Aorta (tissue), 5 donors: ENCODE data around the gene GRIK5. TPM values are rescaled to one million over a fixed set of nuclear protein-coding genes. Genes with fewer than 3 reads are reported as not detected.

ENCODE experiments used
- ATAC-seq: fragments of 200-7000 bp; cut with Tn5 transposase; one replicate; pipeline ENCODE4 v1.9.1; 2022; ENCODE audit warnings: moderate library complexity; ENCODE audit not compliant: low FRiP score
- DNase-seq, 2 donors: peaks; one replicate each; pipeline ENCODE4 v3.0.0-alpha.2; 2020
- H3K27ac ChIP-seq, 2 donors: one replicate each; pipeline ENCODE4 v1.5.1; 2013; ENCODE audit warnings: low read length in 2 of 2, mild to moderate bottlenecking in 2 of 2, moderate library complexity in 2 of 2, control low read depth in 1 of 2, inconsistent platforms in 1 of 2, low read depth in 1 of 2
- H3K27me3 ChIP-seq, 2 donors: one replicate each; pipeline ENCODE4 v1.6.1; 2013; ENCODE audit warnings: control low read depth in 1 of 2, low read length in 1 of 2, mild to moderate bottlenecking in 1 of 2, moderate library complexity in 1 of 2; ENCODE audit not compliant: insufficient read depth in 2 of 2, control insufficient read depth in 1 of 2
- H3K36me3 ChIP-seq, 2 donors: one replicate each; pipeline ENCODE4 v1.6.1; 2013; ENCODE audit warnings: control low read depth in 1 of 2, low read length in 1 of 2, mild to moderate bottlenecking in 1 of 2; ENCODE audit not compliant: insufficient read depth in 2 of 2, control insufficient read depth in 1 of 2
- H3K4me1 ChIP-seq, 2 donors: one replicate each; pipeline ENCODE4 v1.6.1; 2013; ENCODE audit warnings: low read length in 2 of 2, control low read depth in 1 of 2, mild to moderate bottlenecking in 1 of 2, moderate library complexity in 1 of 2; ENCODE audit not compliant: insufficient read depth in 2 of 2, control insufficient read depth in 1 of 2
- H3K4me3 ChIP-seq, 2 donors: one replicate each; pipeline ENCODE4 v1.5.1; 2013; ENCODE audit warnings: low read length in 2 of 2, control low read depth in 1 of 2, mild to moderate bottlenecking in 1 of 2
- H3K9me3 ChIP-seq: one replicate; pipeline ENCODE4 v1.6.1; 2013; ENCODE audit warnings: mild to moderate bottlenecking, low read length; ENCODE audit not compliant: control insufficient read depth
- WGBS, 2 donors: extraction: QIAGEN DNeasy Blood & Tissue Kit; methylation state at CpG; one replicate each; pipeline ENCODE4 v1.1.7; 2013; 5-methylcytosine and 5-hydroxymethylcytosine counted together
- intact Hi-C, 2 donors: fragments of 100-400 bp; cut with DNase I; formaldehyde crosslinking; loops; one replicate each; pipeline versions ENCODE4 v1.14.2 to v1.15.0; 2022
- polyA plus RNA-seq, 2 donors: library from polyadenylated mRNA; stranded (reverse); fragments of 200-250 nt; gene quantifications; one replicate each; pipeline ENCODE4 v1.2.3, GENCODE V29; 2013
- total RNA-seq, 2 donors: library from RNA; stranded (reverse); fragmentation: NEBNext Ultra II Directional; extraction: Animal tissue kit (Norgen Biotek cat#: 25700); gene quantifications; one replicate each; pipeline ENCODE4 v1.2.1, GENCODE V29; 2021
- donor health status: healthy with polysubstance abuse.
- donor health status: Bipolar disorder and iron deficiency.
- donor health status: DM: no; HTN: no; CAD: no.
- donor health status: DM: no; HTN: no; CAD: no.
- donor health status: DM: yes; HTN: yes; CAD: no.

The GRIK5 gene
- total and polyA plus RNA-seq, 4 donors: 3.5 to 39.0 (median 22.7) TPM

DNA sequence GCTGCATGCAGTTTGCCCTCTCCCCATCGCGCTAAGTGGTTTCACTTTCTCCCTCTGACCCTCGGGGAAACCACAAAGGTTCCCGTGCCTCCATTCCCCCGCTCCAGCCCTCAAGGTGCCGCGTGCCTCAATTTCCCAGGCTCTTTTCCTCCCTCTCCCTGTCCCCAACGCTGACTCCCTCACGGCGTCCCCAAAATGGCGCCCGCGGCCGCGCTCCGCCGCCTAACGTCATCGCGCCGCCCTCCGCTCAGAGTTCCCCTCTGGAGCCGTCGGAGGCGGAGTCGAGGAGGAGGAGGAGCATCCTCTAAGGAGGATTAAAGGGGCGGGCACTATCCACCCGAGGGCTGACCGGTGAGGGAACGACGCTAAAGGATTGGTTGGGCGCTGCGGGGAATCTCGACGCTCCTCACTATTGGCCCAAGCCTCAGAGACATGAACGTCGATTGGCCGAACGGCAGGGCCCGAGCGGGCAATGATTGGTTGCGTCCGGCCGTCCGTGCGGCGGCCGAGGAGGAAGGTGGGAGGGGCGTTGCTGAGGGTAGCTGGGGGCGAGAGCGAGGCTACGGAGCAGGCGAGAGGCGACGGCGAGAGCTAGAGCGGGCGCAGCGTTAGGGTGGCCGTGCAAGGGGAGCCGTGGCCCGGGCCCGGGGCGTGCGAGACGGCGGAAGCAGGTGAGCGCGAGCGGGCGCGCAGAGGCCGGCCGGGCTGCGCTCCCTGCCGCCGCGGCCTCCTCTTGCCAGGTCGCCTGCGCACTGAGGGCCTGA lies 5.8 kb upstream of the GRIK5 start, which contains the start of gene ZNF574:
Gene ZNF574 (plus strand): TSS at position 551 of the 764 bp plus-strand sequence. CDS start 2,441 bp downstream, outside the sequence.
- Histone ChIP-seq H3K9me3 (no peaks in the 10 kb centered on the region), H3K36me3 (peaks cover 0 to 9% of the 10 kb centered on the region in 2 donors), H3K4me3 (peak within 1 kb of the TSS; percentile 67 to 89), H3K27me3 (no peaks in the 10 kb centered on the region), H3K27ac (peak within 1 kb of the TSS; percentile 69 to 94), H3K4me1 (peaks cover 0 to 5% of the 10 kb centered on the region in 2 donors)
- DNase-seq (peak; percentile 99), ATAC-seq (peak; percentile 99)
- intact Hi-C loops: no loop called here
- WGBS, 2 donors: 0 to 1% methylated on average over 64 to 80 of the region's 80 CpGs

DNA sequence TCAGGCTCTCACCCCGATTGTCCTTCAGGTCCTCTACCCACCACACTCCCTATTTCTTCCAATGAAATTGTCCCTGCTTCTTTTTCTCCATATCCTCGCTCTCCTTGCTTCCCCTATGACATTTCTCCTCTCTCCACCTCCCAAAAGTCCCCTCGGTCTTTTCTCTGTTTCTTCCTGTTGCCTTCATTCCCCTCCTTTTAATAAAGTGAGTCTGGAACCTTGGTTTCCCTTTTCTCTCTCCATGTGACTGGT lies 5.3 kb upstream of the GRIK5 start:
- no peak for ATAC-seq

DNA sequence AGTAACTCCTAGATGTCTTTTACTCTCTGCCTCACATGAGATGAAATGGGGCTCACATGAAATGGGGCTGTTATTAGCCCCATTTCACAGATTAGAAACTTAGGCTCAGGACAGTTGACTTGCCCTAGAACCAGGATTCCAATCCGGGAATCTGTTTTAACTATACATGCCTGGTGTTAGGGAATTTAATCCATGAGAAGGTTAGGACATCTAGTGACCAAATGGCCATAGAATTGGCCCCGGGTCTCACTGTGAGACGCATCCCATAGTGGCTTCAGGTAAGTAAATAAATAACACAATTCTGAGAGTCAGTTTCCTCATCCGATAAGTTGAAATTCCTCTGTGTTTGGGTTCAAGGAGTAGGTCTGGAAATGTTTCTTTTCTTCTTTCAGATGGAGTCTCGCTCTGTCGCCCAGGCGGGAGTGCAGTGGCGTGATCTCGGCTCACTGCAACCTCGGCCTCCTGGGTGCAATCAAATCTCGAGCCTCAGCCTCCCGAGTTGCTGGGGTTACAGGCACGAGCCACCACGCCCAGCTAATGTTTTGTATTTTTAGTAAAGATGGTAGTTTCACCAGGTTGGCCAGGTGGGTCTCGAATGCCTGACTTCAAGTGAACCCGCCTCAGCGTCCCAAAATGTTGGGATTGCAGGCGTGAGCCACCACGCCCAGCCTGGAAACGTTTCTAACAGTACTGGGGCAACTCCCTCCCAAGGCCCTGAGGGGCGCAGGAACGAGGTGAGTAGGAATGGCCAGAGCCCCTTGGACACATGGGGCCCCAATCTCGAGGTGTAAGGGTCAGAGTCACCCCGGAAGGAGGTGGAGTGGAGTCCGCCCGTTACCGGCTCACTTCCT lies 4.7 kb upstream of the GRIK5 start:
- DNase-seq: no peak
- H3K4me1 ChIP-seq: peaks cover 0 to 5% of the 10 kb centered on the region in 2 donors
- ATAC-seq: no peak

More for the DNA sequence above, 5.3 kb upstream of the GRIK5 start:
- intact Hi-C loops: no loop called here
- H3K4me3 ChIP-seq: peak overlapping the region; percentile 46 to 63
- H3K27ac ChIP-seq: peak overlapping the region; percentile 69 to 94
- 4% methylated on average over 3 of the region's 3 CpGs for WGBS, 2 donors
- peaks cover 0 to 8% of the 10 kb centered on the region in 2 donors for H3K36me3 ChIP-seq
- H3K4me1 ChIP-seq: peaks cover 0 to 5% of the 10 kb centered on the region in 2 donors
- H3K27me3 ChIP-seq: no peaks in the 10 kb centered on the region
- no peak for DNase-seq
- H3K9me3 ChIP-seq: no peaks in the 10 kb centered on the region

DNA sequence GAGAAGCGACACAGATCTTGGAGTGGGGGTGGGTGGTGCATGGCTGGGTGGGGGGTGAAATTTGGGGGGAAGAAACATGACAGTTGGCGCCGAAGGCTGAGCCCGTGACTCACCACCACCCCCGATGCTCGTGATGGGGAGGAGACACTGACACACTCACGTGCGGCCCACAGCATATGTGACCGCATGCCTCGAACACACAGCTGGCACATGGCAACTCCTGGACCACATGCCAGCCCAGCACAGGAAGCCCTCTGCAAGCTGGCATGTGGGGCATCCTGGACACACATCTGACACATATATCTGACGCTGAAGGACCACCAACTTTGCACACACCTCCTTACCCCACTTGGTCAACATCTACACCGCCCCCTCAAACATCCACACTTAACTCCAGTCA lies 1.2 kb upstream of the GRIK5 start:
- DNase-seq: peak in 1 of 2 donors; percentile 14
- no peaks in the 10 kb centered on the region for H3K27me3 ChIP-seq
- no peak overlapping the region for H3K27ac ChIP-seq
- no peaks in the 10 kb centered on the region for H3K36me3 ChIP-seq
- no peaks in the 10 kb centered on the region for H3K4me1 ChIP-seq
- no peak overlapping the region for H3K4me3 ChIP-seq
- WGBS, 2 donors: 92 to 93% methylated on average over 11 to 12 of the region's 12 CpGs
- H3K9me3 ChIP-seq: no peaks in the 10 kb centered on the region
- no peak for ATAC-seq
- intact Hi-C loops: no loop called here

More for the DNA sequence above, 4.7 kb upstream of the GRIK5 start:
- Histone ChIP-seq H3K9me3 (no peaks in the 10 kb centered on the region), H3K27ac (peak overlapping the region; percentile 69 to 94), H3K4me3 (peak overlapping the region; percentile 46 to 63), H3K27me3 (no peaks in the 10 kb centered on the region), H3K36me3 (peaks cover 0 to 3% of the 10 kb centered on the region in 2 donors)
- WGBS, 2 donors: 66% methylated on average over 27 of the region's 27 CpGs
- intact Hi-C loops: no loop called here

DNA sequence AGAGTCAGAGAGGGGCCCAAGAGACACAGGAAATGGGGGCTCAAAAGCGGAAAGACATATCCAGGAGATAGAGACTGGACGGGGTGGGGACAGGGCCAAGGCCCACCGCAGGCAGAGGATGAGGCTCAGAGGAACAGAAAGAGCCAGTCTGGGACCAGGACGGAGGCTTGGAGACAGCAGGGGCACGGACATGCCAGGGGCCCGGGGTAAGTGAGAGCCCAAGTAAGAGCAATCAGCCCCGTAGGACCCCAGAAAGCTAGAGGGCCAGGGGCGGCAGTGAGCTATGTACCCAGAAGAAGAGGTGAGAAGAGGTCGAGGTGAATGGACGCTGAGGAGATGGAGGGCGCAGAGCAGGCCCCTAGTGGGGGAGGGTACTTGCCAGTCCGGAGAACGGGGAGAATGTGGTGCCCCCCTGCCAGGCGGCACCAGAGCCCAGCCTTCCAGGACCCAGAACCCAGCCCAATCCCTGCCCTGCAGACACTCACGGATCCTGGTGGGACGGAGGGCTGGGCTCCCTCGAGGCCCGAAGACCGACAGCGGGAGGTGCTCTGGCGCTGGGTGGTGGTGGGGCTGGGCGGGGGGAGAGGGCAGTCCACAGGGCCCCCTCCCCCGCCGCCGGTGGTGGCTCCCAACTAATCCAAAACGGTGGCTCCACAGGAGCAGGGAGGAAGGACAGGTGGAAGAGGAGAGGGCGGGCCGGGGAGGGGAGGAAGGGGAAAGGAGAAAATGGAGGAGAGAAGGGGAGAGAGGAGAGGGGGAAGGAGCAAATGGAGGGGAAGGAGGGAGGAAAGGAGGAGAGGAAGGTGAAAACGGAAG lies 1.0 kb downstream of the GRIK5 start:
- no peaks in the 10 kb centered on the region for H3K4me1 ChIP-seq
- WGBS, 2 donors: 3 to 4% methylated on average over 25 to 29 of the region's 29 CpGs
- peak overlapping the region; percentile 80 to 83 for H3K4me3 ChIP-seq
- H3K27me3 ChIP-seq: no peaks in the 10 kb centered on the region
- peak; percentile 9 for ATAC-seq
- peak overlapping the region in 1 of 2 donors; percentile 0 for H3K27ac ChIP-seq
- no peak for DNase-seq
- no peaks in the 10 kb centered on the region for H3K36me3 ChIP-seq
- H3K9me3 ChIP-seq: no peaks in the 10 kb centered on the region
- intact Hi-C loops: no loop called here

DNA sequence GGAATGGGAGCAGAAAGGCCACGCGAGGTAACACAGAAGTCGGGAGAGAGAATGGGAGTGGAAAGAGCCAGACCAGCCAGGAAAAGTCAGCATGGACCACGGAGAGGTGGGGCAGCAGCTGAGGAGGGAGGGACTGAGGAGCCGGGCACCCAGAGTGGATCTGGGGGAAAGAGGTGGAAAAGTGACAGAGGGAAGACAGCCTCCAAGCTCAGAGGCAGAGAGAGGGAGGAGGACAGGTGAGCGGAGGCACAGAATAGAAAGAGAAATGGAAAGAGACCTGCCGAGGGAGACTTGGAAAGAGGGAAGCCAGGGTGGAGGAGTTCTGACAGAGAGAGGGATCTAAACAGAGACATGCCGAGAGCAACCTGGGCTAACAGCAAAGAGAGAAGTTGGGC lies 1.6 kb downstream of the GRIK5 start:
- DNase-seq: no peak
- H3K9me3 ChIP-seq: no peaks in the 10 kb centered on the region
- WGBS, 2 donors: 8 to 12% methylated on average over 8 of the region's 8 CpGs
- H3K4me1 ChIP-seq: no peaks in the 10 kb centered on the region
- ATAC-seq: no peak
- intact Hi-C loops: no loop called here
- no peaks in the 10 kb centered on the region for H3K36me3 ChIP-seq
- H3K4me3 ChIP-seq: peak overlapping the region in 1 of 2 donors; percentile 80
- no peaks in the 10 kb centered on the region for H3K27me3 ChIP-seq
- H3K27ac ChIP-seq: no peak overlapping the region

DNA sequence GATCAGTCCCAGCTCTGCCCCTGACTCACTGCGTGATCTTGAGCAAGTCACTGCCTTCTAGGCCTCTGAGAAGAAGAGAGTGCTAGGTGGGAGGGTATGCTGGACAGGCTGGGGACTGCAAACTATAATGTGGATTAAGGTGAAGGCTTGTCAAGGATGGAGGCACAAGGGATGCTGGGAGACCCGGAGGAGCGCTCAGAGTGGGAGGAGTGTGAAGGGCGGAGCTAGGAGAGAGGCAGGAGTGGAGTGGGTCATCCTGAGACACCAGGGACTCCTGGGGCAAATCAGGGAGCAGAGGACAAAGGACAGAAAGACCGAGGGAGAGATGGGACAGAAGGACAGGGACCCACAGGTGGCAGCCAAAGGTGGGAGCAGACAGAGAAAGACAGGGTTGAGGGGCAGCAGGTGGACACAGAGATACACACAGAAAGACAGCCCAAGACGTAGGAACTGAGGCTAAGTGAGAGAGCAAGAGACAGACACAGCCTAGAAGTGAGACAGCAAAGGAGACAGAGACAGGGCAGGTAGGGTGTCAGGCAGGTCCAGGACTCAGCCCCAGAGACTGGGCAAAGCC lies 2.6 kb downstream of the GRIK5 start:
- intact Hi-C loops: no loop called here
- Histone ChIP-seq H3K27me3 (no peaks in the 10 kb centered on the region), H3K4me1 (no peaks in the 10 kb centered on the region), H3K9me3 (no peaks in the 10 kb centered on the region), H3K27ac (no peak overlapping the region), H3K36me3 (no peaks in the 10 kb centered on the region), H3K4me3 (no peak overlapping the region)
- 78 to 81% methylated on average over 6 of the region's 6 CpGs for WGBS, 2 donors
- ATAC-seq: no peak
- DNase-seq: no peak

DNA sequence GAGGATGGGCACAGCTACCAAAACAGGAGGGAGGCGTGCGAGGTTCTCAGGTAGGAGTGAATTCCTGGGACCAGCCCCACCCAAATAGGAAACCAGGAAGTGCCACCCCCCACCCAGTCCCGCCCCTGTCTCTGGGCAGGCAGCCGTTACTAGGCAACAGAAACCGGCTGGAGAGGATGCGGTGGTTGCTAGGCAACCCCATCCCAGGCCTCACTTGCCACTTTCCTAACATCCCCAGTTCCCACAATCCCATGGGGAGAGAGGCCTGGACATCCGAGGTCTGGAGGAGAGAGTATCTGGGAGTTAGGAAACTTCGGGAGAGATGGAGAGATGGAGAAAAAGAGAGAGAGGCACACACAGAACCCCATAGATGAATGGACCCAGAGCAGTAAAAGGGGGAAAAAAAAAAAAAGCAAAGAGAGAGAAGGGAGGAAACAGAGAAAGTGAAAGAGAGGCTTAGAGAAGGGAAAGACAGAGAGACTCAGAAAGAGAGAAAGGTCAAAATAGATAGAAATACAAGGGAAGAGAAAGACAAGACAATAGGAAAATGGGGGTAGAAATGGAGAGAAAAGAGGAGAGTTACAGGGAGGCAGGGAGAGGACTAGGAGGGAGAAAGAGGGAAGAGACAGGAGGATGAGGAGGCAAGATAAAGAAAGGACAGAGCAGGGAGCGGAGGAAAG lies 3.8 kb downstream of the GRIK5 start:
- intact Hi-C loops: no loop called here
- Histone ChIP-seq H3K4me3 (no peak overlapping the region), H3K27ac (no peak overlapping the region), H3K27me3 (no peaks in the 10 kb centered on the region), H3K36me3 (no peaks in the 10 kb centered on the region), H3K9me3 (no peaks in the 10 kb centered on the region), H3K4me1 (no peaks in the 10 kb centered on the region)
- WGBS, 2 donors: 58 to 61% methylated on average over 9 of the region's 9 CpGs
- no peak for ATAC-seq
- no peak for DNase-seq
